ENCODE results near the gene GNB1.

The GNB1 gene

DNA sequence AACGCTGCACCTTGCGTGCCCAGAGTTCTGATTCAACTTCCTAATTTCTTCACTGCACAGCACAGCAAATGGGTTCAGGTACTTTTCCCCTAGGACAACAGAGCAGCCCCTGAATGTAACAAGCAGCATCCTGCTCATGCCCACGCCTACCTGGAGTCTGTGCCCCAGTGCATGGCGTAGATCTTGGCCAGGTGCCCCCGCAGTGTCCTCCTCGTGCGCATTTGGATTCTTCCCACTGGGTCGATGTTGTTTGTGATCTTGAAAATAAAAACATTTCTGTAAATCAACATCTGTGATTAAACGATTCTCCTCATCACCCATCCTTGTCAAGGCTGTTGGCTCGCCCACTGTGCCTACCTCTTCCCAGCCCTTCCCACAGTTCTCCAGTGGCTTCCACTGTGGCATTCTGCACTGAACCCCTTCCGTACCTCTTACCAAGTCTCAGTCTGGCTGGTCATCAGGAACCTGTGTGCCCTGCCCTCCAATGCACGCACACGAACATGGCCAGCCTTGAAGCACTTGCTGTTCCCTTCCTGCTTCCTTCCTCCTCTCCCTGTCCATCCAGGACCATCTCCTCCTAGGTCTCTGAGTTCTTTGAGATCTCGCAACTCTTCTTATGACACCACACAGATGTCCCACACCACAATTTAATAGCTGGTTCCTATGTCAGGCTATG, 75.1 kb downstream of the GNB1 start:
- DNase-seq, result no peak

DNA sequence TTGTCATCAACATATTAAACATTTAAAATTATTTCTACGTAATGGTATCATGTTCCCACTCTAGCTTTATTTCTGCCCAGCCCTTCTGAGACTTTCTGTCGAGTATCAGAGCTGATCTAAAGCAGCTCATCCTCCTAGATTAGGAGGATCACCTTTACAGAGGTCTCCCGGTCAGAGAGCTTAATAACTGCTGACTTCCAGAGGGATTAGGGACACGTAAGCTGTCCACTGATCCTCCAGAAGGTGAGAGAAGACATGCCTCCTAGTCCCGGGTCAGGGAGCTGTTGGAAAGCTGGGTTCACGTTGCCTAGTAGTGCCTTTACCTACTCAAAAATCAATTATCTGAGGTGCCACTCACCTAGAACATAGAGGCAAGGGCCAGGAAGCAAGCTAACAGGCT, 81.4 kb downstream of the GNB1 start:
- no peak for DNase-seq

DNA sequence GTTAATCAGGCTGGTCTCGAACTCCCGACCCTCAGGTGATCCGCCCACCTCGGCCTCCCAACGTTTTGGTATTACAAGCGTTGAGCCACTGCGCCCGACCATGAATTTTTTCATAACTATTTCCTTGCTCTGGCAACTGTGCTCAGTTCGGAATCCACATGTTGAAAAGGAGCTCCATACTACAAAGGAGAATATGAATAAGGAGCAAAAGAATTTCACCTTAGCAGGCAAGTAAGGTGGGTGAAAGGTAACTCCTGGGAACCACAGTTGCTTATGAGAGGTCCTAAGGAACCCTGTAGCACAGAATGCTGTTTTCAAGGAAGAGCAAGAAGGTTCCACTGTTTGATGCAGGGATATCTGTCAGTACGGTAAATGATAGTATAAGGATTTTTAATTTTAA, 82.7 kb downstream of the GNB1 start:
- no peak for DNase-seq

- DNase-seq, result no peak
Measured at GRCh38 chr1:1806890-1807289, 84.0 kb downstream of the GNB1 start.

GRCh38 chr1:1804301-1804700, 86.6 kb downstream of the GNB1 start:
- DNase-seq, result no peak

DNA sequence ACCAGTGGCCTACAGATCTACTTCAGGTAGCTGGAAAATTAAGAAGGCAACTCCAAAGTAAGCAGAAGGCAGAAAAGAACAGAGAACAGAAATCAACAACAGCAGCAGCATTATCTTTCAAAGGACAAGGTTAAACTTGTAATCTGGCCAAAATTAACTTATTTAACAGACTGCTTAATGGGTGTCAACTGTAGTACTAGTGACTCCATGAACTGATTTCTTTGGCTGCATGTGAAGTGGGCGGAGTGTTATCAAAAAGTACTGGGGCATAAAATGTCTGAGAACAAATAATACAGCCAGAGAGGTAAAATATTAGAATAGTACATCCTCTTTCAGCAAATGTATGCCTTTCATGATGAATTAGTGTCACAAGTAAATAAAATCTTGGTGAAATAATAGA, 88.0 kb downstream of the GNB1 start:
- no peak for DNase-seq

DNA sequence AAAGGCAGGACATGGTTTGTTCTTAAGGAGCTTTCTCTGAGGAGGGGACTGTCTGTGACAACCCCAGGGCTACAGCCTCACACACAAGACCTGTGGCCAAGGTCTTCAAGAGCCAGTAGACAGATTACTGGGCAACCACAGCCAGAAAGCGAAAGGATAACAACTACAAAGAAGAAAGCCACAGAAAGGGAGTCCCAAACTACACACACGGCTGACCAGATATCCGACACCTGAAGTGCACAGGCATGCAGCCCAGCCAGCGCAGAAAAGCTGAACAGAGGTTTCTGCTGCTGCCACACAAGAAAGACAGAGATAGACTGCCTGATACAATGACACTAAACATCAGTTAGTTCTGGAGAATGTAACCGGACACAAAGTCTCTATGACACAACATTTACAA, 91.2 kb downstream of the GNB1 start:
- no peak for DNase-seq

GRCh38 chr1:1797731-1798341, 93.1 kb downstream of the GNB1 start:
- DNase-seq, result no peak

GRCh38 chr1:1796466-1796865, 94.4 kb downstream of the GNB1 start:
- DNase-seq, result no peak

- no peak for DNase-seq
Measured at GRCh38 chr1:1794999-1795398, 95.9 kb downstream of the GNB1 start.

DNA sequence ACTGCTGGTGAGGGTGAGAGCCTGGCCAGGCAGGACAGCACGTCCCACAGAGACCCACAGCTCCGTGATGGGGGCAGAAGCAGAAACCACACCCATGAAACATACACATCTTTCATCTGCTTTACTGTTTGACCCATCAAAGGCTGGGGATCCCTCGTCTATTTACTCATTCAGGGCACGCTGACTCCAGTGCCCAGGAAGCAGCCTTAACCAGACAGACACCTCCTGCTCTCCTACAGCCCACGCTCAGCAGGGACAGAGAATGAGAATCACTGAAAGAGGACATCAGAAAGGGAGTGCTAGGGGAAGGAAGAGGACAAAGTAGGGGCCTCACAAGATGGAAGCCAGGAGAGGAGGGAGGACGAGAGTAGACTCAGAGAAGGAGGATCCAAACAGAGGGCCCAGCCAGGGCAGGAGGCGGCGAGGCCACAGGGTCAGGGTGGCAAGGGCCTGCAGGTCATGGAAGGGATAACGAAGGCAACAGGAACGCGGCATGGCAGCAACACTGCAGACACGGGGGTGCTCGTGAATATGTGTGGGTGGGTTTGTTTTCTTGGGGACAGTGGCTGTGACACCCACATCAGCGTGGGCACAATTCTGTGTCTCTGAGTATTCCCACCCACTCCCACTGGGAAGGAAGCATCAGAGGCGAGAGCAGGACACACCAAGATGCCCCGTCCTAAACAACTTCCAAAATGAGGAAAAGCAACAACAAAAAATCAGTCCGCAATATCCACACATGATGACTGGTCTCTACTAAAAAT, 97.2 kb downstream of the GNB1 start:
- no peak for DNase-seq

DNA sequence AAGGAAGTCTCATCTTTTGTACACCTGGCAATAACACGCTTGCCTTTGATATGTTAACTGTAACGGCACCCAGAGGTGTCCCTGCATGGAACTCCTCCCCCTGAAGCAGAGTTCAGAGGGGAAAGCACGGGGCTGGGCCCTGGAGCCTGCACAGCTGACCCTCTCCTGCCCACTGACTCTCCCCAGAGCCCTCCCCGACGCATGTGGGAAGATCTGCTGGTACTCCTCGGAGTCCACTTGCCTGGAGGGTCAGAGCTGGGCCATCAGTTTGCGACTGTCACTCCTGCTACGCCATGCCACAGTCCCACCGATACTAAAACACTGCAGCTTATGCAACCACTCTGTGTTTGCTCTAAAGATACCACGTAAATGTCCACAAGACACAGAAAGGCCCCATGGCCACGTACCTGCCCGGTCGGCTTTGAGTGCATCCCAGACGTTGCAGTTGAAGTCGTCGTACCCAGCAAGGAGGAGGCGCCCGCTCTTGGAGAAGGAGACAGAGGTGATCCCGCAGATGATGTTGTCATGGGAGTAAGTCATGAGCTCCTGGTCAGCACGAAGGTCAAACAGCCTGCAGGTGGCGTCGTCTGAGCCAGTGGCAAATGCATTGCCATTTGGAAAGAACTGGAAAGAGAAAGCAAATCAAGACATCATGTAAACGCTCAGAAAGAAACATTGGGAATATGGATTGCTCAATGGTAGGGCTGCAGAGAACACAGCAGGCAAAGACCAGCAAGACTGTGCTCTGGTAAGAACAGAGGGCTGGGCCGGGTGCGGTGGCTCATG, 102.0 kb downstream of the GNB1 start:
- no peak for DNase-seq

GRCh38 chr1:1788136-1788535, 102.8 kb downstream of the GNB1 start:
- no peak for DNase-seq

DNA sequence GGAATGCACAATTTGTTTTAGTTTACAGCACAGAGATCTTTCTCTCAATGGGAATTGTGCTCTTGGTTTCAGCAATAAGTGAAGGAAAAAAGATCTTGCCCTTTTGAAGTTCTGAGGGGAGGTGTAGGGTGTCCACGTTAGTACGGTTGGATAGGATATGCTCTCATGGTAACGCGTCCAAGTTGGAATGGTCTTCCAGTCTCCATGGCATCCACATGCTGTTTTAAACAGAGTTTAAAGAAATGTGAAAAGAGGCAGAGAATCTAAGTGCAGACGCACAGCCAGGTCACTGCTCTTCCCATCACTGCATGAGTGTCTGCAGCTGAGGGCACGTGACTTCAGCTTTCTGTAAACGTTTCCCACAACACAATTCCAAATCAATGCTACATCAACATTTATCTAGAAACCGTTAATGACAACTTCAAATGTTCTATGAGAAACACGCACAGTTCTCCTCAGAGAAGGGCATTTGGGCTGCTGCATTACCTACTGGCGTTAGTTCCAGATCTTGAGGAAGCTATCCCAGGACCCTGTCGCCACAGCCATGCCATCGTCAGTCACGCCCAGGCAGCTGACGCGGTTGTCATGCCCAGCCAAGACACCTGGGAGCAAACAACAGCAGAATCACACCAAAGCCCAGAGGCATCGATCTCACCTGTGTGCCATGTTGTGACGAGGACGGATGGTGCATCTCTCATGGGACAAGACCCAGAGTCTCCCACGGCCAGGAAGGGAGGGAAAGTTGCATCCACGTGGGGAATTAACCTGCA, 103.9 kb downstream of the GNB1 start:
- no peak for DNase-seq

- DNase-seq, result no peak
Measured at GRCh38 chr1:1785666-1786065, 105.2 kb downstream of the GNB1 start.

- no peak for DNase-seq
Measured at GRCh38 chr1:1784933-1785332, 106.0 kb downstream of the GNB1 start.

DNA sequence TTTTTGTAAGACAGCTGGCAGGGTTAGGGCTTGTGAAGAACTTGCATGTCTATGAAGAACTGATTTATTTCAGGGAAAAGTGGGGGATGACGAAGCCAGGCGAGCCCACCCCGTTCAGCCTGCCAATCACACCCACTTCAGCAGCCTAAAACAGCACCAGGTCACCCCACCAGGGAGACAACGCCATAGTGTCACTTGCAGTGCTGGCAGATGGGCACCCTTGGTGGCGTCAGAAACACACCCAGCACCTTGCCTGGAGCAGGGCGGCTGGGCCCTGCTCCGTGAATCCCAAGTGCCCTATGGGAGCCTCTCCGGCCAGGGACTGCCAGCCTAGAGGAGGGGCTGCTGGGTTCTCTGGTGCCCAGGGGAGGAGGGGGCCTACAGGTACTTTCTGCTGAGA, 107.6 kb downstream of the GNB1 start:
- DNase-seq, result no peak

GRCh38 chr1:1782399-1783221, 108.3 kb downstream of the GNB1 start:
- DNase-seq, result no peak

DNA sequence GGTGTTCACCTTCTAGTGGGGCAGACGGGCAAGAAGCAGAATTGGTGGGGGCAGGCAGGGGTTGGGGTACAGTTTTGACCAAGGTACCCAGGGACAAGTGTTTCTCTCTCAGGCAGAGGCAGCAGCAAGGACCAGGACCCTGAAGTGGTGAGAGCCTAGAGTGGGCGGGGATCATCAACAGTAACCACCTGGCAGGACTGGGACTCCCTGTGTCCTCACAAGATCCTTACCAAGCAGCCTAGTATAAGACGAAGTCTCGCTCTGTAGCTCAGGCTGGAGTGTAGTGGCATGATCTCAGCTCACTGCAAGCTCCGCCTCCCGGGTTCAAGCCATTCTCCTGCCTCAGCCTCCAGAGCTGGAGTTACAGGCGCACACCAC, 109.4 kb downstream of the GNB1 start:
- DNase-seq, result no peak

GRCh38 chr1:1780598-1781525, 110.0 kb downstream of the GNB1 start:
- DNase-seq, result no peak

Data from stimulated activated CD4-positive, alpha-beta T cell treated with anti-CD3 and anti-CD28 coated beads, Interleukin-12 subunit alpha, Interleukin-12 subunit beta, amount 100 ng/mL, for 4 hours (primary cell).